GM13977 (cell line): ENCODE data around the gene LRP1-AS.
A peak's percentile ranks its signal among the peaks of the same experiment; 100 is the strongest.

ENCODE experiments used
- DNase-seq: peaks from one replicate; pipeline ENCODE4 v3.0.0; 2012; ENCODE audit warnings: low spot score
- in situ Hi-C: fragments of 300-500 bp; cut with MboI; formaldehyde crosslinking; loops from one replicate; pipeline ENCODE4 v1.12.0; 2022; ENCODE audit warnings: low sequenced_read_pairs, low pct_unique_long_range_greater_than_20kb, mixed read lengths, inconsistent platforms; ENCODE audit not compliant: unreplicated experiment
- TF ChIP-seq, protein P1 (sequence below): IDR thresholded peaks from 2 replicates; pipeline ENCODE4 v1.5.1; 2012; ENCODE audit warnings: mild to moderate bottlenecking, control low read depth; ENCODE audit not compliant: insufficient read depth; ENCODE audit errors: extremely low read depth, missing control alignments

LRP1-AS gene

DNA sequence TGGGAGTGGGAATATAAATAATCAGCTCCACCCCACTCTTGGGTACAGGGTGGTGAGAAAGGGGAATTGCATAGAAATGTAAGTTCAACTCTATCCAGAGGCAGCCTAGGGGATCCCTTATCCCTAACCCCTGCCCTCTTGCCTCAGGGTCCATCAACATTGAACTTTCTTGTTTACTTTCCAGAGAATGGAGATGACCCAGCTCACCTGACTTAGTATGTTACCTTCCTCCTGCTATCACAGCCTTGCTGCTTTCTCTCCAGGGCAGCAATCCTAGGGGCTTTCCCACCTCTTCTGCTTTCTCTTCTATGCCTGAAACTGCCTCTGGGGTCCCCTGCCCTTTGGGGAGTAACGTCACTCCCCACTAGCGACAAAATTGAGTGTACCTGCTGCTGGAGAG lies 16.5 kb downstream of the LRP1-AS start:
- no peak for DNase-seq
- in situ Hi-C loops: no loop called here
- TF ChIP-seq, protein P1, sequence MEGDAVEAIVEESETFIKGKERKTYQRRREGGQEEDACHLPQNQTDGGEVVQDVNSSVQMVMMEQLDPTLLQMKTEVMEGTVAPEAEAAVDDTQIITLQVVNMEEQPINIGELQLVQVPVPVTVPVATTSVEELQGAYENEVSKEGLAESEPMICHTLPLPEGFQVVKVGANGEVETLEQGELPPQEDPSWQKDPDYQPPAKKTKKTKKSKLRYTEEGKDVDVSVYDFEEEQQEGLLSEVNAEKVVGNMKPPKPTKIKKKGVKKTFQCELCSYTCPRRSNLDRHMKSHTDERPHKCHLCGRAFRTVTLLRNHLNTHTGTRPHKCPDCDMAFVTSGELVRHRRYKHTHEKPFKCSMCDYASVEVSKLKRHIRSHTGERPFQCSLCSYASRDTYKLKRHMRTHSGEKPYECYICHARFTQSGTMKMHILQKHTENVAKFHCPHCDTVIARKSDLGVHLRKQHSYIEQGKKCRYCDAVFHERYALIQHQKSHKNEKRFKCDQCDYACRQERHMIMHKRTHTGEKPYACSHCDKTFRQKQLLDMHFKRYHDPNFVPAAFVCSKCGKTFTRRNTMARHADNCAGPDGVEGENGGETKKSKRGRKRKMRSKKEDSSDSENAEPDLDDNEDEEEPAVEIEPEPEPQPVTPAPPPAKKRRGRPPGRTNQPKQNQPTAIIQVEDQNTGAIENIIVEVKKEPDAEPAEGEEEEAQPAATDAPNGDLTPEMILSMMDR: no peak

DNA sequence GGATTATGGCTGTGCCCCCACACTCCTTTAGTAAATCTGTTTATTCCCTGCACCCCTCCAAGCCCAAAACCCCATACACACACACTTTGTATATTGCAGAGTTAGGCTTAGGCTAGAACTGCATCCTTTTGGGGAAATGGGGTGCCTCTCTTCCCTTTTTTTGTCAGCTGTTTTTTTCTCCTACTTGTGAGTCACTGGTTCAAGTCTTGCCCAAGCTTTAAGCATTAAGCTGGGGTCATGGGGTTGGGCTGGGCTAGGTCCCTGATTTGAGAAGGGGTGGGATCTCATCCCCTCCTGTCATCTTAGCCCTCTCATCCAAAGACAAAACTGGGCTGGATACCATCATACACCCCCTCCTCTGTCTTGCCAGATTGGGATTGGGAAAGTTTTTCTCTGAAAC lies 17.5 kb downstream of the LRP1-AS start:
- in situ Hi-C loops: no loop called here
- DNase-seq: no peak
- TF ChIP-seq, protein P1: no peak

DNA sequence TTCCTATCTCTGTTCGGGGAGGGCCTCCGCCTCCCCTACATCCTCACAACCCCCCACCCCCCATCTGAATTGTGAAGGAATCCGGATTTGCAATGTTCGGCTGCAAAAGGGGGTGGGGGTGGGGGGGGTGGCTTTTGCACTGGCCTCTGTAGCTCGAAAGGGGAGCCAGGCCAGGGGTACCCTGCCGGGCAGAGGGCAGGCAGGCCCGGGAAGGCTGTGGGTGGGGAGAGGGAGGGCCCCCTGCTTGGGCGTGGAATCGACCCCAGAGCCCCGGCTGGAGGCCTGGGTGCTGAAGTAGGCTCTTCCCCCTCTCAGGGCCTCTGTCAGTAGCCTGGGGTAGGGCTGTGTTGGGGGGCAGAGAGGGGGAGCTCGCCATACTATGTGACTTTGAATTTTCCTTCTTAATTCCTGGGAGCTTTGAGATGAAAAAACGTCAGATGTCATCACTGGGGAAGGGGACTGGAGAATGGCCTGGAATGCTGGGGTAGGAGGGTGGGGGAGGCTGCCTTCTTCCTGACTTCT lies 18.0 kb downstream of the LRP1-AS start:
- DNase-seq: no peak
- TF ChIP-seq, protein P1: no peak
- in situ Hi-C loops: no loop called here

DNA sequence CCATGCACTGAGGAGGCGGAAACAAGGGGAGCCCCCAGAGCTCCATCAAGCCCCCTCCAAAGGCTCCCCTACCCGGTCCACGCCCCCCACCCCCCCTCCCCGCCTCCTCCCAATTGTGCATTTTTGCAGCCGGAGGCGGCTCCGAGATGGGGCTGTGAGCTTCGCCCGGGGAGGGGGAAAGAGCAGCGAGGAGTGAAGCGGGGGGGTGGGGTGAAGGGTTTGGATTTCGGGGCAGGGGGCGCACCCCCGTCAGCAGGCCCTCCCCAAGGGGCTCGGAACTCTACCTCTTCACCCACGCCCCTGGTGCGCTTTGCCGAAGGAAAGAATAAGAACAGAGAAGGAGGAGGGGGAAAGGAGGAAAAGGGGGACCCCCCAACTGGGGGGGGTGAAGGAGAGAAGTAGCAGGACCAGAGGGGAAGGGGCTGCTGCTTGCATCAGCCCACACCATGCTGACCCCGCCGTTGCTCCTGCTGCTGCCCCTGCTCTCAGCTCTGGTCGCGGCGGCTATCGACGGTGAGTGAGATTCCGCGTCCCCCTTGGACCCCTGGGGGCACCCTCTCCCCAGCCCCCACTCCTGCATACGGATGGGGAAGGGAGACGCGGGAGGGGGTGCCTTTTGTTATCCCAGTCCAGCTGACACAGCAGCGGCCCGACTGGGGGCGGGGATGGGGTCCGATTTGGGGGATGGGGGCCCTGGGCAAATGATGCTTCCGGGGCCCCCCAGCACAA lies 18.7 kb downstream of the LRP1-AS start:
- DNase-seq: no peak
- TF ChIP-seq, protein P1: no peak
- in situ Hi-C loops: no loop called here

DNA sequence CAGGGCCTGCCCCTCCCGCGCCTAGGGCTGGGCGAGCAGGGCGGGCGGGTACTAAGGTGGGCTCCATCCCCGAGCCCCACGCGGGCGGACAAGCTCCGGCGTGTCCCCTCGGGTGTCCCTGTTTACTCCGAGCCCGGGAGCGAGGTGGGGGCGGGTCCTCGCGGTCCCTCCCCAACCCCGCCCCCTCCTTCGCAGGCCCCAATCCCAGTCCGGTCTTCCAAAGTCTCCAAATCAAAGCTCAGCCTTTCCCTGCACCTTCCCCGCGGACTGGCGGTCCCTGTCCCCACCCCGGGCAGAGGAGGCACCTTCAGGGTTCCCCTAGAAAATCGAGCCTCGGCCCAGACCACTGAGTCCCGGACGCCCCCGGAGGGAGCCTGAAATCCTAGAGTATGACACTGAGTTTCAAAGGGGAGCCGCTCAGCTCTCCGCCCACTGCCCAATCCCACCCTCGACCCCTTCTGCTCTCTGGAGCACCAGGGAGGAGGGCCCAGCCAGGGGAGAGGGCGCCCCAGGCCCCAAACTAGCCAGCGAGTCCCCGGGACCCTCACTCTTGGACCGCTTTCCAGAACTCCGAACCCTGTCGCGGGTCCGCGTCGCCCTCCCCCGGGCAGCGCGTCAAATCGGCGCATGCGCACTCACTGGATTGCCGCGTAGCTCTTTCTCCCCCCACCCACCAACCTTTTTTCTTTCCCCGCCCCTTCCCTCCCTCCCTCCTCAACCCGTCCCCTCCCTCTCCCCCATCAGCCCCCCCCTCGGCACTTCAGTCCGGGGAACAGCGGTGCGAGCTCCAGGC lies 19.5 kb downstream of the LRP1-AS start, which contains the start of gene LRP1:
Gene LRP1, plus strand, starts transcription at position 758 of the 793 bp plus-strand sequence. CDS start 482 bp downstream, outside the sequence.
- TF ChIP-seq, protein P1: no peak
- in situ Hi-C loops: no loop called here
- peak; percentile 91 for DNase-seq

DNA sequence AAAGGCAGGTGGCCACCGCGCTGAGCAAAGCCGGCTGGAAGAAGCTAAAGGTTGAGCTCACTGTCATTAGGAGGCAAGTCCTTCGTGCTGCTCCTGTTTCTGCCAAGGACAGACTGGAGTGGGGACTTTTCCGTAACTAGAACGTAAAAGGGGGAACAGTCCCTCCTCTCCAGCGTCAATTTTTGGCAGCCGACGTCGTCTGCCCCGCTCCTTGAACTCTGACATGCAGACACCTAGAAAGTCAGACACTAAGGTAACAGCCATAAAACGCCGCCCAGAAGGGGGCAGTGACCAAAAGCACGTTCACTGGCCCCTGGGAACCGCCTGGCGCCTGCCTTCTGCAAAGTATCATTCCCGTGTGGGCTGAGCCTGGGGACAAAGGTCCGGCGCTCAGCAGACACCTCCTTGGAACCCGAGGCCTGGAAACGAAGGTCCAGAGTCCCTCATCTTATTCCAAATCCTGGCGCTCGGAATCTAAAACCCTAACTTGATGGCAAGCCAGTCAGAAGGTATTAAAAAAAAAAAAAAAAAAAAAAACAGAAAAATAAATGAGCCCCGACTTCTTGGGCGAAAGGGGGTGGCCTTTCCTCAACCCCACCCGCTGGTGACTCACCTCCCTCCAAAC lies 20.2 kb downstream of the LRP1-AS start:
- in situ Hi-C loops: no loop called here
- no peak for DNase-seq
- TF ChIP-seq, protein P1: peak; percentile 38
